Ovary (tissue), 9 donors: ENCODE measurements around the gene TTC28. TPM values are rescaled to one million over a fixed set of nuclear protein-coding genes. Genes with fewer than 3 reads are reported as not detected.
A peak's percentile ranks its signal among the peaks of the same experiment; 100 is the strongest.

ENCODE experiments used
- DNase-seq, 5 donors: peaks; one replicate each; pipeline ENCODE4 v3.0.0-alpha.2; 2019 to 2020
- H3K27ac ChIP-seq, 2 donors: fragments of 200-600 bp; one replicate each; pipeline versions ENCODE4 v1.5.1 to v1.8.0; 2019 to 2022
- H3K27me3 ChIP-seq: fragments of 200-600 bp; one replicate; pipeline ENCODE4 v1.8.0; 2022
- H3K36me3 ChIP-seq: fragments of 200-600 bp; sonication (generic); one replicate; pipeline ENCODE4 v1.5.1; 2019
- H3K4me1 ChIP-seq: one replicate; pipeline ENCODE4 v1.8.1; 2013; ENCODE audit warnings: mild to moderate bottlenecking, moderate library complexity; ENCODE audit not compliant: insufficient read depth
- H3K4me3 ChIP-seq: fragments of 200-600 bp; sonication (generic); one replicate; pipeline ENCODE4 v1.5.1; 2017
- H3K9me3 ChIP-seq, 2 donors: fragments of 200-600 bp in 1 of 2; sonication (generic) in 1 of 2; one replicate each; pipeline versions ENCODE4 v1.5.1 to v1.8.1; 2013 to 2019; ENCODE audit warnings: mild to moderate bottlenecking in 1 of 2, moderate library complexity in 1 of 2
- EP300 ChIP-seq: sonication (generic); formaldehyde crosslinking; IDR thresholded peaks from one replicate; pipeline ENCODE4 v1.6.1; 2017; ENCODE audit warnings: antibody characterized with exemption
- POLR2A ChIP-seq: fragments of 450-650 bp; IDR thresholded peaks from one replicate; pipeline ENCODE4 v1.6.1; 2017; ENCODE audit warnings: antibody characterized with exemption, mild to moderate bottlenecking, moderate library complexity
- WGBS, 3 donors: extraction: QIAGEN DNeasy Blood & Tissue Kit in 1 of 3; methylation state at CpG; one replicate each; pipeline versions ENCODE4 v1.1.5 to v1.1.7; 2013 to 2017; 5-methylcytosine and 5-hydroxymethylcytosine counted together
- intact Hi-C, 4 donors: fragments of 100-400 bp; cut with DNase I; formaldehyde crosslinking; loops; one replicate each; pipeline versions ENCODE4 v1.11.0 to v1.15.1; 2022 to 2023
- polyA plus RNA-seq, 2 donors: library from polyadenylated mRNA; stranded (reverse); fragments of 200-250 nt in 1 of 2; fragments of 350-450 nt in 1 of 2; fragmentation: Illumina TruSeq in 1 of 2; extraction: RNeasy Lipid Tissue Mini Kit (QIAGEN cat#74804) in 1 of 2; gene quantifications; one replicate each; pipeline ENCODE4 v1.2.3, GENCODE V29; 2013 to 2014
- total RNA-seq, 7 donors: library from RNA; depleted of rRNA in 2 of 7; stranded (reverse); fragments of >200 nt in 2 of 7; fragmentation: NEBNext Ultra II Directional in 3 of 7; extraction: Animal tissue kit (Norgen Biotek cat#: 25700) in 3 of 7; gene quantifications; one replicate each; pipeline versions ENCODE4 v1.1.0 to v1.2.4, GENCODE V29; 2016 to 2023
- TF ChIP-seq, protein P1 (sequence below), 3 donors: fragments of 450-650 bp in 2 of 3; fragments of 200-600 bp in 1 of 3; IDR thresholded peaks; one replicate each; pipeline versions ENCODE4 v1.5.1 to v1.8.0; 2016 to 2022; ENCODE audit warnings: antibody characterized with exemption in 3 of 3, mild to moderate bottlenecking in 1 of 3
- donor health status: DM: no; HTN: no; CAD: no; lungs with moderate emphysema.
- donor health status: DM: no; HTN: no; CAD: no.
- donor health status: Bipolar disorder and iron deficiency.
- donor health status: DM: yes; HTN: yes; CAD: no.
- donor health status: DM: no; HTN: no; CAD: no.
- donor health status: DM: yes; HTN: yes; CAD: no.

TTC28 gene
- total and polyA plus RNA-seq, 9 donors: 16.7 to 127 (median 72.9) TPM

DNA sequence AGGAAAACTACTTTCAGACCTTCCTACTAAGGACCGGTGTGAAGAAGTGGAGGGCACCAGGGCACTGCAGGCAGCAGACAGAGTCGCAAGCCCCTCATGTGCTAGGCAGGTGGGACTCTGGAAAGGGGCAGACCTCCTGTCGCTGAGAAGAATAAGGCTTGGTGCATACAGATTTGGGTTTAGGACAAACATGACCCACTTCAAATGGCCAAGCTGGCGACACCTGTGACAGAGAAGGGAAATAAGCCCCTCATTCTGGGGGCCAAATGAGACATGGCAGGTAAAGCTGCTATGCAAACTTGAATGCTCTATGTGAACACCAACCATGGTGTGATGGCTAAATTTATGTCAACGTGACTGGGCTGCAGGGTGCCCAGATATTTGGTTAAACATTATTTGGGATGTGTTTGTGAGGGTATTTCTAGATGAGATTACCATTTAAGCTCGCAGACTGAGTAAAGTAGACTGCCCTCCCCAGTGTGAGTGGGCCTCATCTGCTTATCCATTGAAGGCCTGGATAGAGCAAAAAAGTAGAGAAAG, 648.2 kb downstream of the TTC28 start:
- Histone ChIP-seq H3K27ac (no peak overlapping the region), H3K9me3 (no peaks in the 10 kb centered on the region), H3K36me3 (no peaks in the 10 kb centered on the region), H3K4me3 (no peak overlapping the region), H3K4me1 (peaks cover 12% of the 10 kb centered on the region), H3K27me3 (no peaks in the 10 kb centered on the region)
- no peak for DNase-seq
- TF ChIP-seq POLR2A (no peak), EP300 (no peak)
- TF ChIP-seq, protein P1, sequence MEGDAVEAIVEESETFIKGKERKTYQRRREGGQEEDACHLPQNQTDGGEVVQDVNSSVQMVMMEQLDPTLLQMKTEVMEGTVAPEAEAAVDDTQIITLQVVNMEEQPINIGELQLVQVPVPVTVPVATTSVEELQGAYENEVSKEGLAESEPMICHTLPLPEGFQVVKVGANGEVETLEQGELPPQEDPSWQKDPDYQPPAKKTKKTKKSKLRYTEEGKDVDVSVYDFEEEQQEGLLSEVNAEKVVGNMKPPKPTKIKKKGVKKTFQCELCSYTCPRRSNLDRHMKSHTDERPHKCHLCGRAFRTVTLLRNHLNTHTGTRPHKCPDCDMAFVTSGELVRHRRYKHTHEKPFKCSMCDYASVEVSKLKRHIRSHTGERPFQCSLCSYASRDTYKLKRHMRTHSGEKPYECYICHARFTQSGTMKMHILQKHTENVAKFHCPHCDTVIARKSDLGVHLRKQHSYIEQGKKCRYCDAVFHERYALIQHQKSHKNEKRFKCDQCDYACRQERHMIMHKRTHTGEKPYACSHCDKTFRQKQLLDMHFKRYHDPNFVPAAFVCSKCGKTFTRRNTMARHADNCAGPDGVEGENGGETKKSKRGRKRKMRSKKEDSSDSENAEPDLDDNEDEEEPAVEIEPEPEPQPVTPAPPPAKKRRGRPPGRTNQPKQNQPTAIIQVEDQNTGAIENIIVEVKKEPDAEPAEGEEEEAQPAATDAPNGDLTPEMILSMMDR (IDR thresholded peaks at IDR 0.05): no peak
- intact Hi-C loops: no loop called here
- WGBS, 3 donors: 97 to 99% (median 98%) methylated on average over 6 of the region's 6 CpGs

DNA sequence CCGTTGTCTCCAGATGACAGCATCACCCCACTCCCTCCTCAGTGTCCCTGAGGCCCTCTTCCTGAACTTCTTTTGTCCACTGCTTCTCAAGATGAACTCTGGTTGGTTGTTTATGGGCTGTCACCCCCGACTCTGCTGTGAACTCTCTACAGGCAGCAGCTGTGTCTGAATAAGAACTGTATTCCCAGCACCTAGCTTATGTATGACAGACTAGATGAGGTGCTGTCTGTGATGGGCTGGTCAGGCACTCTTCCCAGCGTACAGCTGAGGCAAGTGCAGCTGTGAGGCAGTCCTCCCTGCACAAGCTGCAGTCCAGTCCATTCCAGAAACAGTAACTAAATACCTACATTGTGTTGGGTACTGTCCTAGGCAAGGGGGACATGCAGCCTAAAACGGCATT, 649.2 kb downstream of the TTC28 start:
- intact Hi-C loops: no loop called here
- Histone ChIP-seq H3K4me3 (no peak overlapping the region), H3K9me3 (no peaks in the 10 kb centered on the region), H3K27ac (no peak overlapping the region), H3K4me1 (peaks cover 11% of the 10 kb centered on the region), H3K36me3 (no peaks in the 10 kb centered on the region), H3K27me3 (no peaks in the 10 kb centered on the region)
- TF ChIP-seq, protein P1 (IDR thresholded peaks at IDR 0.05): no peak
- TF ChIP-seq POLR2A (no peak), EP300 (no peak)
- 76 to 81% (median 81%) methylated on average over 4 of the region's 4 CpGs for WGBS, 3 donors
- DNase-seq: no peak

DNA sequence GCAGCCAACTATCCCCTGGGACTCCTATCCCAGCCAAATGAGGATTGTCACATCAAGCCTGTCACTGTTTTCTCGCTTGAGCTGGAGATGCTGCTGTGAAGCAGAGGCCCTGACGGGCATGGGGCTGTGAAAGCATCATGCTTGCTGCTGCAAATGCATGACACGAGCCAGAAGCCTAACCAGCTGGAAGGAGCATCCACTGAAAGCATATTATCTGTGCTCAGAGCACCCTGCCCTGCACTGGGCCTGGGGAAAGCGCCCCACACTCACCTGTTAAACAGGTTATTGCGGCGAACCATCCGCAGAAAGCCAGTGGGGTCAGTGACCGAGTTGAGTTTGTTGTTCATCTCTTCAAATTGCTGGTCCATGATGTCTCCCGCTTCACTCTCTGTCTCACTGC, 649.7 kb downstream of the TTC28 start:
- Histone ChIP-seq H3K27me3 (no peaks in the 10 kb centered on the region), H3K36me3 (no peaks in the 10 kb centered on the region), H3K27ac (no peak overlapping the region), H3K9me3 (no peaks in the 10 kb centered on the region), H3K4me3 (no peak overlapping the region), H3K4me1 (peaks cover 8% of the 10 kb centered on the region)
- intact Hi-C loops: loop anchor here in 3 of 4 donors (10.0 kb wide), 2 partner anchors 415 to 555 kb away; no protein-coding TSS in a partner anchor
- WGBS, 3 donors: 95 to 96% (median 95%) methylated on average over 9 of the region's 9 CpGs
- no peak for DNase-seq
- TF ChIP-seq EP300 (no peak), POLR2A (no peak)
- TF ChIP-seq, protein P1 (IDR thresholded peaks at IDR 0.05): no peak

DNA sequence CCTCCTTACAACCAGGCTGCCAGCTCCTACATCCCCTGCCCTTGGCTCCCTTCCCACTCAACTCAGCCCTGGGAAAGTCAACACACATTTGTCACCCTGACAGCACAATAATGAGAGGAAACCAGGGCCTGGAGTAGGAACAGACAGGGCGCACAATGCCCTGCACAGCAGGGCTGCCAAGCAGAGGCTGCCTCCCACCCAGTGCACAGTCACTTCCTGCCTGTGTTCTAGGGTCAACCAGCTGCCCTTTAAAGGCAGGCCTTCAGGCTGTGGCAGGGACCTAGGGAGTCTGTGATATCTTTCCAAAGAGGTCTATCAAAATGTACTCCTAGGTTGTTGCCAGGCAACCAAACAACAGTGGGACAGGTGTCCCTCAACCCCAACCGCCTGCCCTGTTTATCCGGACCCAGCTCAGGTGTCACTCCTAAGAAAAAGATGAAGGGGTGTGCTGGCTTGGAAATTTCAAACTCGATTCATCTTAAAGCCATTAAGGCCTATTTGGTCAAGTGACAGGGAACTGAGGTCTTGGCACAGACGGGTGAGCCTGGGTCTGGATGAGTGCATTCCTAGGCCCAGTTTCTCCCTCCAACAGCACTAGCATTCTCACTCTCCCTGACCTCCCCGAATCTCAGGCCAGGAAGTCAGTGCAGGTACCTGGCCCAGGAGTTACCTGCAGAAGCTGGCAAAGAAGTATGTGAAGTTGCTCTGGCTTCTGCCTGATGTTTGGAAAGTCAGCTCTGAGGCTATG, 650.3 kb downstream of the TTC28 start:
- DNase-seq: no peak
- 68 to 72% (median 70%) methylated on average over 6 of the region's 6 CpGs for WGBS, 3 donors
- Histone ChIP-seq H3K4me1 (peaks cover 7% of the 10 kb centered on the region), H3K36me3 (no peaks in the 10 kb centered on the region), H3K27me3 (no peaks in the 10 kb centered on the region), H3K9me3 (no peaks in the 10 kb centered on the region), H3K27ac (peak overlapping the region in 1 of 2 donors; percentile 33), H3K4me3 (no peak overlapping the region)
- intact Hi-C loops: loop anchor here in 3 of 4 donors (10.0 kb wide), 2 partner anchors 415 to 555 kb away; no protein-coding TSS in a partner anchor
- no peak for TF ChIP-seq POLR2A
